HG03060 (cell line): ENCODE results near the gene PRCD.
"Not testable (repeated sequence)": the region's sequence is repeated elsewhere in the genome, so short reads cannot be mapped to it uniquely, and the experiment has no call there.

ENCODE experiments used
- ATAC-seq: cut with Tn5 transposase; IDR thresholded peaks from one replicate; pipeline ENCODE4 v1.9.1; 2021; ENCODE audit warnings: low read depth, moderate number of reproducible peaks; ENCODE audit not compliant: unreplicated experiment

Gene PRCD

DNA sequence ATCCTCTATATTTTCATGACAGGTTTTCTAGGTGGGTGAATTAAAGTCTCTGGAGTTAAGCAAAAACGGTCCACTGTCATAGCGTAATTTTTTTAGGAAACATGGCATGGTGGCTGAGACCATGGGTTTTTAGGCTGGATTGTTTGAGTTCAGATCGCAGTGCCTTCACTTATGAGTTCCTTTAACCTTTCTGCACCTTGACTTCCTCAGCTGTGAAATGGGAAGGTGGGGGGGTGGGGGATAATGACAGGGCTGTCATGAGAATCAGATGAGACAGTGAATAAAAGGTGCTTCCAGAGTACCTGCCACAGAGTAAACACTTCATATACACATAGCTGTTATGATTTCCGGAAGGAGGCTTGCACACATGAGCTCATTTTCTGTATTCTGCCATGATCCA lies 11.8 kb downstream of the PRCD start:
- no peak for ATAC-seq

DNA sequence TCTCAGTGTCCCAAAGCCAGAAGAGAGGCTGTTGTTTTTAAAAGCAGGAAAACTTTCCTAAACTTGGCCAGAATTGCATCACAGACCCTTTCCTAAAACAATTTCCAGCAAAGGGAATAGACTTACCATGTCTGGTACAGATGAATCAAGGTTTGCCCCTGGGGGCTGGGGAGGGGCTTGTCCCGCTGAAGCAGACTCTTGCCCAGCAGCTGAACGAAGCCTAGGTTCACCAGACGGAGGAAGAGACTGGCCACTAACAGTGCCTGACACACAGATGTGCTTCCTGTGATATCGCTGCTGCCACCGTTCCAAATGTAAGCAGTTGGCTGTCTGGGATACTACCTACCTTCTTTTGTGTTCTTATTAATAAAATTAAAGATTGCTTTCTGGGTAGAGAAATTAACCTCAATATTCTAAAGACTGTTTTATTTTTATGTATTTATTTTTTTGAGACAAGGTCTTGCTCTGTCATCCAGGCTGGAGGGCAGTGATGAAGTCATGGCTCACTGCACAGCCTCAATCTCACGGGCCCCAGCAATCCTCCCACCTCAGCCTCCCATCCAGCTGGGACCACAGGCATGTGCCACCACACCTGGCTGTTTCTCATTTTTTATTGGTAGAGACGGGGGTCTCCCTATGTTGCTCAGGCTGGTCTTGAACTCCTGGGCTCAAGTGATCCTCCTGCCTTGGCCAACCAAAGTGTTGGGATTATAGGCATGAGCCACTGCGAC lies 13.5 kb downstream of the PRCD start:
- ATAC-seq = no peak

DNA sequence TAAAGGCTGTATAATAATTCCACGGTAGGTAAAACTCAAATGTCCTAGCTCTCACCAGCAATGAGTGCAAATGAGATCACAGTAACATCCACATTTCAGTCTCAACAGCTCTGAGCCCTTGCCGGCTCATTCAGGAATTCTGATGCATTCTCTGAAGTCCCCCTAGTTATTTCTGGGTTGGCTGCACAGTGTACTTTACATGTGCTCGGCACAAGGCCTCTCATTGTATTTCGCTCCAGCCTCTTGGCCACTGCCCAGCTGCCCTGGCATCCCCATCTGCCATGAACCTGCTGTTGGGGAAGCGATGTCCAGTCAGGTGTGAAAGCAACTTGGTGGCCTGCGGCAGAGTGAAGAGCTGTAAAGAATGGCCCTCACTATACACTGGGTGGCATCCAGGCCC lies 14.3 kb downstream of the PRCD start:
- no peak for ATAC-seq

DNA sequence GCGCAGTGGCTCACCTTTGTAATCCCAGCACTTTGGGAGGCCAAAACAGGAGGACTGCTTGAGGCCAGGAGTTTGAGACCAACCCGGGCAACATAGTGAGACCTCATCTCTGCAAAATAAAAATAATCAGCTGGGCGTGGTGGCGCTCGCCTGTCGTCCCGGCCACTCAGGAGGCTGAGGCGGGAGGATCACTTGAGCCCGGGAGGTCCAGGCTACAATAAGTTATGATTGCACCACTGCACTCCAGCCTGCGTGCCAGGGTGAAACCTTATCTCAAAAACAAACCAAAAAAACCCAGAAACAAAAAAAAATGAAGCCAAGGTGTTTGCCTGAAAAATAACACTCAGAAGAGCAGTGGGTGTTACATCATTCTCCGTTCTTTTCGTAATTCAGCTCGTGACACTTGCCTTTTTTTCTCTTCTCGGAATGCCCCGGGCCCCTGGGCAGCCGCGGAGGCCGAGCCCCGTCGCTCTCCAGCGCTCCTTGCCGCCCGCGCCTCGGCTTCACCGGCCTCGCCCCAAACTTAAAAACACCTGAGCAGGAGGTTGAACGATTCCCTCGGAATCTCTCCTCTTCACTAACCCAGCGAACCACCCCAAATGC lies 17.0 kb downstream of the PRCD start:
- peak; percentile 28 for ATAC-seq

DNA sequence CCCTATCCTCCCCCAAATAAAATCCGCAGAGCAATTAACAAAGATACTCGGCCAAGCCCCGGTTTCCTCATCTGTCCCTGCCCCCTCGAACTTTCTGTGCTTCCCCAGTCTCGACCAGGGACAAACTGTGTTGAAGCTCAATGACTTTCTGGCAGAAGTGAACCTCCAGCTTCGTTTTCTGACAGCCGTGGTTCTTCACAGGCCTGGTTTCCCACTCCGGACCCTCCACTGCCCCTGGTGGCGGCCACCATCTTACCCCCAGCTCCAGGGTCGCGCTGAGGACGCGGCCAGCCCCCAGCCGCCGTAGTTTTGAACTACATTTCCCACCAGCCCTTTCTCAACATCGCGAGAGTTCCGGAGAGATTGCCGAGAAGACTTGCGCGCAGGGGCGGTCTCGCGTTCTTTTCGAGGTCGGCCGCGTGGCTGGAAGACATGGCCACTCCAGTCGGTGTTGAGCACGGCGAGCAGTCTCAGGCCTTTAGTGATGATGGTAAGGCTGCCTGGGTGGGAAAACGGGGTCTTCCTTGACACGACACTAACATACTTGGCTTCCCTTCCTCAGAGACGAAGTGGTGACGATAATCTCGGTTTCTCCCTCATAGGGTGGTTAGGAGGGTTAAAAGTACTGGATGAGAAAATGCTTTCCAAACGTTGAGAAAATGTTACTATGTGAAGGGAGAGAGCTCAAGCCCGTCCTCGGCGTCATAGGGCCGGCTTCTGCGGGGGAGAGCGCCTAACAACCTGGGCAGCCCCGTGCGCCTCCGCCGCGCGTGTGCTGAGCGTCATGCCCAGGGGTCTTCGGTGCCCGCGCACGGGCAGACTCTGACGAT lies 17.7 kb downstream of the PRCD start:
- peak; percentile 56 for ATAC-seq

DNA sequence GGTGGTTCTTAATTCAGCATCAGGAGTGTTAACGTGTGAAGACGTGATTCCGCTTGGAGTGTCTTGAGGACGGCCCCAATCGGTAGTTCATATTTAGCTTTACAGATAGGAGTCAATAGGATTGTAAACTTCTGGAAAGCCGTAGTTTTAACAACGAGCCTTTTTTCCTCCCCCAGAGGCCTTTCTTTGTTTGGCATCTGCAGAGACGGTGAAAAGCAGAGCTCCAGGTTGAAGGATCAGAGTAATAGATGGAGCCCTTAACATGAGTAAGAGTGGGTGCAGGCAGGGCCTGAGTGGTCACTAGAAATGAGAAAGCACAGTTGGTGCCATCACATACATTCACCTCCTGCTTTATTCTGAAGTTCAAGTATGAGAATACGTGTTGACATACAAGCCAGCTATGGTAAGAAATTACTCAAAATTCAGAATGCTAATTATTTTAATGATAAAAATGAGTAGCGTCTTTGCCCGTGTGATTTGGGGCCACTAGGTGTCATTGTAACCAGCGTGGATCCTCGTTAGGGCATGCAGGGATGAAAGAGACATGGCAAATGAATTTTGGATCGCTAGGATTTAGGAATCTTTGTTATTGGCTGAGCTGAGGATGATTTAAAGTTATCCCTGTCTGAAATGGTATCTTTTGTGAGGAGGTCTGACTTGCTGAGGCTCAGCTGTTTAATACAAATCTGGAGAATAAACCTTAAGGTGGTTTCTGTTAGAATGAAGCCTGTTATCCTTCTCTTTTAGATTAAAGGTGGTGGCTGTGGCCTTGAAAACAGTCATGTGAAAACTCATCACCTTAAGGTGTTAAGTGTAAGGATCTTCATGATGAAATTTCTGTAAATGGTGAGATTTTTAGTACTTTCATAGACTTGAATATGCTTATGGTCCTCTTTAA lies 18.6 kb downstream of the PRCD start:
- peak; percentile 18 for ATAC-seq

DNA sequence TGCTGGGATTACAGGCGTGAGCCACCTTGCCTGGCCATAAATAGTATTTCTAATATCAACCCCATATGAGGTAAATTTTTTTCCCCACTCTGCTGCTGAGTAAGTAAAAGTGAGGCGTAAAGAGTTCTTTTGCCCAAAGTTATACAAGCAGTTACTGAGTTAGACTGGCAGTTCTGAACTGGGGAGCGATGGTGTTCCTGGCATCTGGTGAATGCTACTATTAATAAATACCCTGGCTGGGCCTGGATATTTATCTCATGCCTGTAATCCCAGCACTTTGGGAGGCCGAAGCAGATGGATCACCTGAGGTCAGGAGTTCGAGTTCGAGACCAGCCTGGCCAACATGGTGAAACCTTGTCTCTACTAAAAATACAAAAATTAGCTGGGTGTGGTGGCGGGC lies 19.6 kb downstream of the PRCD start:
- ATAC-seq = not testable (repeated sequence)

DNA sequence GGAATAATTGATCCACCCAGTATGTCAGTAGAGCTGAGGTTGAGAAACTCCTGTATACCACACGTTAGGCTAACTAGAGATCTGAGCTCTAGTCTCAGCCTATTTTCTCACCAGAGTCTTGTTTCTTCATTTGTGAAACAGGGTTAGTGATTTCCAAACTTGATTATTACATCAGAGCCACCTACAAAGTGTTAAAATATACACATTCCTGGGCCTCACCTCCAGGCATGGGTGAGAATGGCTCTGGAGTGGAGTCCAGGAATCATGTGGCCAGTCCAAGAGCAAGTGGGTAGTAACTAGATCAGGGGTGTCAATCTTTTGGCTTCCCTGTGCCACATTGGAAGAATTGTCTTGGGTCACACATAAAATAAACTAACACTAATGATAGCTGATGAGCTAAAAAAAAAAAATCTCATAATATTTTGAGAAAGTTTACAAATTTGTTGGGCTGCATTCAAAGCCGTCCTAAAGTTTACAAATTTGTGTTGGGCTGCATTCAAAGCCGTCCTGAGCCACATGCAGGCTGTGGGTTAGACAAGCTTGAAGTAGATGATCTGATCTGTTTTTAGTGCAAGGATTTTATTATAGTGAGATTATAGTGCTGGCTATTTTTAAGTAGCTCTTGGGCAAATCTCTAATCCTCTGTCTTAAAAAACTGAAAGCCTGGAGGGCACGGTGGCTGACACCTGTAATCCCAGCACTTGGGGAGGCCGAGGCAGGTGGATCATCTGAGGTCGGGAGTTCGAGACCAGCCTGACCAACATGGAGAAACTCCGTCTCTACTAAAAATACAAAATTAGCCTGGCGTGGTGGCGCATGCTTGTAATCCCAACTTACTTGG lies 20.4 kb downstream of the PRCD start:
- ATAC-seq = no peak

DNA sequence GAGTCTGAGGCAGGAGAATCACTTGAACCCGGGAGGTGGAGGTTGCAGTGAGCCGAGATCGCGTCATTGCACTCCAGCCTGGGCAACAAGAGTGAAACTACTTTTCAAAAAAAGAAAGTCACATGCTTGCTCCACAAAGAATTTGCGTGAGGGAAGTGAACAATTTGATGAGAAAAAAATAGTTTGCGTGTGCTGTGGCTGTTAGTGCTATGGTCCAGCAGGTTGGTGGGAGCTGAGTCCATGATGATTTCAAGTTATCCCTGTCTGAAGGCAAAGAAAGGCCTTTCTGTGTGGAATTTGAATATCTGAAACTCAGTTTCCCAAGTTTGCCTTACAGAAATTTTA lies 21.0 kb downstream of the PRCD start:
- ATAC-seq = no peak

DNA sequence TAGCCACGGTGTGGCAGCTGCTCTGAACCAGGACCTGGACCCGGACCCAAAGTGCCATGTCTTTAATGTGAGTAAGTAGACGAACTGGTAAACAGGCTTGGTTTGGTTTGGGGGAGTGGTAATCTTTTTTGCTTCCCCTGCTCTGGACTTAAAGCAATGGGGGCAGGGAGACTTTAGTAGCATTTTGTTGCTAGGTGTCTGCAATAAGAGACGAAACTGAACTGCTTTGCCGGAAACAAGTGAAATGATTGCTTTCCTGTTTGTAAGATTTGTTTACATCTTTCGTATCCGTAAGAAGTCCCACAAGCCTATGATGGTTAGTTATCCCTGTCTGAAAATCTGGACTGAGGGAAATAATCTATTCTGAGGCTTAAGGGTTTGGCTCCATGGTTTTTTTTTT lies 21.5 kb downstream of the PRCD start:
- ATAC-seq = no peak

DNA sequence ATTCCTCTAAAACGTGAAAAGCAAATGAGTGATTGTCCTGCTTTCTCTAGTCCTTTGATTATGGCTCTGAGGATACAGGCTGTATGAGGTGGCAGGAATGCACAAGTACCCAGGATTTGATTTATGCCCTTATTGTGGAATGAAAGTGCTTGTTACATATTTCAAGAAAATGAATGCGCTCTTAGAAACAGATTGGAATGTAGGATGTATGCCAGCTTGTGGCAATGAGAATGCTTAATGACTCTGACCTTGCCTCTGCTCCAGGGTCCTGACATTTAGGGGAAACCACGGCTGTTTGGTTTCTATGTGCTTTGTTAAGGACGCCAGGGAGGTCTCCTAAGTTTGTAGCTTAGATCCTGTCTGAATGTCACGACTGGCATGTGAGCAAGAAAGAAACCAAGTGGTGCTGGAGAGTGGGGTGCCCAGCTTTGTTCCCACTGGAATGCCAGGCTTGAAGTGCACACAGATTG lies 22.0 kb downstream of the PRCD start:
- ATAC-seq = no peak

DNA sequence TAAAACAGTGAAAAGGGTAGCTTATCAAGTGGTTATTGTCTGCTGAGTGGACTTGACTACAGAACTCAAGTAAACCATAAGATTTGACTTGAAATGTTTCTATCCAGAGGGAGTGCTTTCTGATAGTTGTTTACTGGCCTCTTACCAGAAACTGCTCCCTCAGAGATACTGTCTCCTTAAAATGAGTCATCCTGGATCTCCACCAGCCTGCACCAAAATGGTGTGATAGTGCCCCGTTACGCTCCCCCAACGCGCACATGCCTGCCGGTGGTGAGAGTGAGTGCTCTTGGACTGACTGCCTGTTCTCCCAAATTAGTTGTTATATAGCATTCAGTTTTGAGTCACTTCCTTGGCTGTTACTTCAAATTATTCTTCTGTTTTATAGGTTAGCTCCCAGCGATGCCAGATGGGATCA lies 22.9 kb downstream of the PRCD start:
- ATAC-seq = no peak

DNA sequence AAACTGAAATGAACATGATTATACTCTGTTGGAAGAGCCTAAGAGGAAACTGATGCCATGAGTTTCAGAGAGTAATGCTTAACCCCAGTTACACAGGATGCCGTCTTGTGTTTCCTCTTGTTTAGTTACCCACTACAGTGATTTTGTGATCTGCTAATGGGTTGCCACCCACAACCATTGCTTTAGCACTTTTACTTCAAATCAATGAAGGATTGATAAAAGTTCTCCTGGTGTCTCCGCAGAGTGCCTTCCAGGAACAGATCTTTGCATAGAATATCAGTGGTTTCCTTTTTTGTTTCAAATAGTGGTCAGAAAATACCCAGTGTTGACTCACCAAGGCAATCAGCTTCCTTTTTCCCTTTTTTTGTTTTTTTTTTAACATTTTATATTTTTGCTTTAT lies 23.5 kb downstream of the PRCD start:
- not testable (repeated sequence) for ATAC-seq

DNA sequence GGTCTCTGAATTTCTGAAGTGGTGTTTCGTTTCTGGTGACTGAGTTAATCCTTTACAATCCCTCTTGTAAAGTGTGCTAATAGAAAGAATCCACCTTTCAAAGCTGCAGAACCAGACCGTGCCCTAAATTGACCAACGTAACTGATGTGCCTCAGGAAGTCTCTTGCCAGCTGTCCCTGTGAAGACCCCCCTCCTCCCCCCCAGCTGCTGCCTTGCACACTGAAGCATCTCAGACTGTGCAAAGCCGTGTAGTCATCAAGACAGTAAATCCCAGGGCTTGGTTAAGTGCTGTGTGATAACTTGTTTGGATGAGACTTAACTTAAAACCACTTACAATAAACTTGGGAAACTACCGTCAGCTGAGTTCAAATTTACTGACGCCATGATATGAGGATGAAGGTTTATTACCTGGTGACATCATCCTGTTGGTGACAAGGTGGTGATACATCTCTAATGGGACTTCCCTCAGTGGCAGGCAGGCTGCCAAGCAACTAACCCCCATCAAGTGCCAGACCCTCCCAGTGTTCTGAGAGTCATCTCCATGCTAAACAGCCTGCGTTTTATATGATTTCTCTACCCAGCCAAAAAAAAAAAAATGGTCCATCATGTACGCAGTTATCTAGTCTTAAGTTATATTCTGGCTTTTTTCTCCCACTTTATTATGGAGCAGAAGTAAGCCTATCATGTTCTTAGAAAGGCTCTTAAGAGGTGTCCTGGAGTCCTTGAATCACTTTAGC lies 25.3 kb downstream of the PRCD start:
- ATAC-seq = not testable (repeated sequence)

DNA sequence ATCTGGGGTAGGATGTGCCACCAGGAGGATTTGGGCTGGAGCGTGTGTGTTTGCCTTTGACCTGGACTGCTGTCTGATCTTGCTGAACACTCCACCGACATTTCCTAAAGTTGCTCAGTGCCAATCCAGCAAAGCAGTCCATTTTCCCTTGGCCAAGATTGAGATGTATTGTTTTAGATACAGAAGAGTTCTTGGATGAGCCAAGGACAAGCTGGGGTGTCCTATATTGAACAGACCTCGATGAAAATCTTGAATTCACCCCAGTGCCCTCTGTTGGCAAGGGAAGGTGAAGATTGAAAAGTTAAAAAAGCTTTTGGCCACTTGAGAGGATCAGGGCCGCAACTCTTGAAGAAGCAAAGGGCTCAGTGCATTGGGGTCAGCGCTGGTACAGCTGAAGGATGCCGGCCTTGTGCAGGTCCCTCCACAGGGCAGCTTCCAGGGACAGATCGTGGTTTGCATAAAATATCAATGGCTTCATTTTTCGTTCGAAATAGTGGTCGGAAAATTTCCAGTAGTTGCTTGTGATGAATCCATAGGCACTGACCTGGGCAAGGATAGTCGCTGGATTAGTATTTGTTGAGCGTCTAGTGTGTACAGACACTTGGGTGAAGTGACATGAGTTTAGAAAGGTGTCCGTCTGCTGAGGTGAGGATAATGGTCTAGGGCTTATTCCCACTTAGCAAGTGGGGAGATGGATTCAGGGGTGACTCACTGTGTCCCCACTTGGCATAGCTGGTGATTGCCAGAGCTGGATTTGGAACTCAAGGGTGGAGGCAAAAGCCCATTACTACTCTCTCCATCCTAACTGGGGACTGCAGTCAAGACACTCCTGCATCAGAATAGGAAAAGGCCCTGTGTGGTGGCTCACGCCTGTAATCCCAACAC lies 26.1 kb downstream of the PRCD start:
- no peak for ATAC-seq

DNA sequence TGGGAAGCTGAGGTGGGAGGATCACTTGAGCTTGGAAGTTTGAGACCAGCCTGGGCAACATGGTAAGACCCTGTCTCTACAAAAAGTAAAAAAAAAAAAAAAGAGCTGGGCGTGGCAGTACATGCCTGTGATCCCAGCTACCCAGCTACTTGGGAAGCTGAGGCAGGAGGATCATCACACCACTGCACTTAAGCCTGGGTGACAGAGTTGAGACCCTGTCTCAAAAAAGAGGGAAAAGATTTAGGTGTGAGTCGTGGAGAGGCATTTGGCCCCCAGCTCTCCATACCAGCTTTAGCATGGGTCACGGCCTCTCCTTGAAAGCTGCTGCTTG lies 26.7 kb downstream of the PRCD start:
- no peak for ATAC-seq

DNA sequence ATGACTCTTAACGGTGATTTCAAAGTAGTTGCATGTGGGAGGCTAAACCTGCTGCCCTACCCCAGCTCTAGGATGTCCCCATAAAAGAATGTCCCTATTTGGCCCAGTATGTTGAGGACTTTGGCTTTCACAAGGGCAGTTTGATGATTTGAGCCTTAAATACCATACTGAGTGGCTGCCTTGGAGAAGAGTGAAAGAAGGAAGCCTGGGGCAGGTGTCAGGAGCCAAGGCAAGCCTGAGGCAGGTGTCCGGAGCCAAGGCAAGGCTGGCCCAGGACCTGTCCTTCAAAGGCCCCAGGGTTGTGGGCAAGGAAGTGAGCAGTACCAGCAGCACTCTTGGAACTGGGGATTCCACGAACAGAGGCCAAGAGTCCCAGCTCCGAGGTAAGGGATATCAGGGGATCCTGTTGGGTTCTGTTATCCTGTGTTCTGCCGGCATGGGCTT lies 27.2 kb downstream of the PRCD start:
- ATAC-seq = no peak
